ENCODE data around the gene COX18. TPM values are rescaled to one million over a fixed set of nuclear protein-coding genes. Genes with fewer than 3 reads are reported as not detected.

COX18 gene
- total and polyA plus RNA-seq, 2 experiments from 2014 or later, result 5.4 to 28.9 TPM

GRCh38 chr4:73019462-73020047, 50.0 kb downstream of the COX18 start:
- H3K4me1 ChIP-seq (ENCODE audit: insufficient read depth), result no peaks in the 10 kb centered on the region
- DNase-seq (ENCODE audit: low spot score), result peak; percentile 74
- no peak overlapping the region for H2AFZ ChIP-seq
- H3K79me2 ChIP-seq, result no peaks in the 10 kb centered on the region
- no peak overlapping the region for H3K4me3 ChIP-seq
- TF ChIP-seq, protein P1, sequence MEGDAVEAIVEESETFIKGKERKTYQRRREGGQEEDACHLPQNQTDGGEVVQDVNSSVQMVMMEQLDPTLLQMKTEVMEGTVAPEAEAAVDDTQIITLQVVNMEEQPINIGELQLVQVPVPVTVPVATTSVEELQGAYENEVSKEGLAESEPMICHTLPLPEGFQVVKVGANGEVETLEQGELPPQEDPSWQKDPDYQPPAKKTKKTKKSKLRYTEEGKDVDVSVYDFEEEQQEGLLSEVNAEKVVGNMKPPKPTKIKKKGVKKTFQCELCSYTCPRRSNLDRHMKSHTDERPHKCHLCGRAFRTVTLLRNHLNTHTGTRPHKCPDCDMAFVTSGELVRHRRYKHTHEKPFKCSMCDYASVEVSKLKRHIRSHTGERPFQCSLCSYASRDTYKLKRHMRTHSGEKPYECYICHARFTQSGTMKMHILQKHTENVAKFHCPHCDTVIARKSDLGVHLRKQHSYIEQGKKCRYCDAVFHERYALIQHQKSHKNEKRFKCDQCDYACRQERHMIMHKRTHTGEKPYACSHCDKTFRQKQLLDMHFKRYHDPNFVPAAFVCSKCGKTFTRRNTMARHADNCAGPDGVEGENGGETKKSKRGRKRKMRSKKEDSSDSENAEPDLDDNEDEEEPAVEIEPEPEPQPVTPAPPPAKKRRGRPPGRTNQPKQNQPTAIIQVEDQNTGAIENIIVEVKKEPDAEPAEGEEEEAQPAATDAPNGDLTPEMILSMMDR (IDR thresholded peaks at IDR 0.05; ENCODE audit: poor library complexity), result peak; percentile 80
- no peak for TF ChIP-seq EZH2 (IDR thresholded peaks at IDR 0.05; ENCODE audit: borderline replicate concordance)
- no peaks in the 10 kb centered on the region for H4K20me1 ChIP-seq (ENCODE audit: insufficient read depth, poor library complexity, severe bottlenecking)
- no peaks in the 10 kb centered on the region for H3K9me2 ChIP-seq (replicated peaks; ENCODE audit: insufficient read depth)
- H3K9me3 ChIP-seq (ENCODE audit: low read depth), result no peaks in the 10 kb centered on the region
- no peak overlapping the region for H3K27ac ChIP-seq
- H3K4me2 ChIP-seq, result no peak overlapping the region
- 6% methylated on average over 3 of the region's 3 CpGs for WGBS (ENCODE audit: low lambda C conversion rate, missing lambda C conversion rate)
- H3K27me3 ChIP-seq, result no peaks in the 10 kb centered on the region
- no peaks in the 10 kb centered on the region for H3K36me3 ChIP-seq (replicated peaks; ENCODE audit: insufficient read depth, low read depth)

GRCh38 chr4:73018595-73018994, 50.9 kb downstream of the COX18 start:
- no peaks in the 10 kb centered on the region for H3K79me2 ChIP-seq
- WGBS (ENCODE audit: low lambda C conversion rate, missing lambda C conversion rate), result 93% methylated on average over 6 of the region's 6 CpGs
- H3K4me1 ChIP-seq (ENCODE audit: insufficient read depth), result no peaks in the 10 kb centered on the region
- H3K27me3 ChIP-seq, result no peaks in the 10 kb centered on the region
- no peak overlapping the region for H3K4me2 ChIP-seq
- no peak overlapping the region for H3K27ac ChIP-seq
- H3K36me3 ChIP-seq (replicated peaks; ENCODE audit: insufficient read depth, low read depth), result no peaks in the 10 kb centered on the region
- H3K9me2 ChIP-seq (replicated peaks; ENCODE audit: insufficient read depth), result no peaks in the 10 kb centered on the region
- no peaks in the 10 kb centered on the region for H4K20me1 ChIP-seq (ENCODE audit: insufficient read depth, poor library complexity, severe bottlenecking)
- H3K4me3 ChIP-seq, result no peak overlapping the region
- H2AFZ ChIP-seq, result no peak overlapping the region
- no peaks in the 10 kb centered on the region for H3K9me3 ChIP-seq (ENCODE audit: low read depth)
- no peak for DNase-seq (ENCODE audit: low spot score)
- TF ChIP-seq, protein P1 (IDR thresholded peaks at IDR 0.05; ENCODE audit: poor library complexity), result no peak
- TF ChIP-seq EZH2 (IDR thresholded peaks at IDR 0.05; ENCODE audit: borderline replicate concordance) (no peak), EZH2phosphoT487 (IDR thresholded peaks at IDR 0.05; ENCODE audit: low read depth, severe bottlenecking, unreplicated experiment) (no peak)

DNA sequence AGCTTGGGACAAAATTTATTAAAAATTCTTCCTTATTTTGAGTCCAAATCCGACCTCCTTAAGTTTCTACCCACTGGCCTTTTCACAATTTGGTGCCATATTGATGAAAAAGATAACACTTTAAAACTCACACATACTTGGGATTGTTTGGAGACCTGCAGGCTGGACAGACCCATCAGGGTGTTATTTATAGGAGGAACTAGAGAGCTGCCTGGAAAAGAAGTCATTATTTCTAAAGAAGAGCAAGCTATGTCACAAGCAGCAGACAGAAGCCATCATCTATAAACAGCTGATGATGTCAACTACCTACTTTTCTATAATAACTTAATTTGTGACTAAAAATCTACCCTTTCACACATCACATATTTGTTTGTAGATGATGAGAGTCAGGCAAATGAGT, 56.2 kb downstream of the COX18 start:
- Histone ChIP-seq H4K20me1 (ENCODE audit: insufficient read depth, poor library complexity, severe bottlenecking) (no peaks in the 10 kb centered on the region), H3K9me2 (replicated peaks; ENCODE audit: insufficient read depth) (no peaks in the 10 kb centered on the region), H3K4me3 (no peak overlapping the region), H3K9me3 (ENCODE audit: low read depth) (no peaks in the 10 kb centered on the region), H3K4me1 (ENCODE audit: insufficient read depth) (no peaks in the 10 kb centered on the region), H3K27me3 (no peaks in the 10 kb centered on the region), H2AFZ (no peak overlapping the region), H3K79me2 (no peaks in the 10 kb centered on the region), H3K4me2 (no peak overlapping the region), H3K36me3 (replicated peaks; ENCODE audit: insufficient read depth, low read depth) (no peaks in the 10 kb centered on the region), H3K27ac (no peak overlapping the region)
- WGBS (ENCODE audit: low lambda C conversion rate, missing lambda C conversion rate), result 96% methylated on average over 1 of the region's 1 CpG
- TF ChIP-seq EZH2 (IDR thresholded peaks at IDR 0.05; ENCODE audit: borderline replicate concordance) (no peak), EZH2phosphoT487 (IDR thresholded peaks at IDR 0.05; ENCODE audit: low read depth, severe bottlenecking, unreplicated experiment) (no peak)
- TF ChIP-seq, protein P1 (IDR thresholded peaks at IDR 0.05; ENCODE audit: poor library complexity), result no peak
- DNase-seq (ENCODE audit: low spot score), result no peak

All from hepatocyte (in vitro differentiated cells).